DOHH2 (cell line): ENCODE data around the gene EPS15.

Experiments
- EZH2phosphoT487 ChIP-seq: fragments of 200-600 bp; sonication (generic); IDR thresholded peaks from 2 replicates; pipeline ENCODE4 v1.6.1; 2017; ENCODE audit warnings: borderline replicate concordance, mild to moderate bottlenecking, antibody characterized with exemption, low read length, moderate library complexity, mixed read lengths
- TF ChIP-seq, protein P1 (sequence below): fragments of 200-600 bp; sonication (generic); IDR thresholded peaks from one replicate; pipeline ENCODE4 v1.5.1; 2014; ENCODE audit warnings: antibody characterized with exemption, mild to moderate bottlenecking, low read depth, low read length; ENCODE audit not compliant: poor library complexity, severe bottlenecking

DNA sequence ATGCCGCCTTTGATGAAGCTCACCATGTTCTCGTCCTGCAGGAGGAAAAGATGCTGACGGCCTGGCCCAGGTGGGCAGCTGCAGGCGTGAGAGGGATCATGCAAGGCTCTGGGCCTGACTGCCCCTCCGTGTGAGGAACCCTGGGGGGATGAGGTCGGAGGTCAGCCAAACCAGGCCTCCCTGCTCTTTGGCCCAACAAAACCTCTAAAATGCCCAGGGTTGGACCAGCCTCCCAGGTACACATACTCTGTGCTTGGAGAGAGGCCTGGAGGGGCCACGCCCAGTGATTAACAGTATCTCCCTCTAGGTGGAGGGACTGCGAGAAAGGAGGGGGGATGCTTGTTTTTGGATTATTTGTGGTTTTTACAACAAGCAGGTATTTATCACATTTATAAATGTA is 209.8 kb downstream of the EPS15 start:
- TF ChIP-seq, protein P1, sequence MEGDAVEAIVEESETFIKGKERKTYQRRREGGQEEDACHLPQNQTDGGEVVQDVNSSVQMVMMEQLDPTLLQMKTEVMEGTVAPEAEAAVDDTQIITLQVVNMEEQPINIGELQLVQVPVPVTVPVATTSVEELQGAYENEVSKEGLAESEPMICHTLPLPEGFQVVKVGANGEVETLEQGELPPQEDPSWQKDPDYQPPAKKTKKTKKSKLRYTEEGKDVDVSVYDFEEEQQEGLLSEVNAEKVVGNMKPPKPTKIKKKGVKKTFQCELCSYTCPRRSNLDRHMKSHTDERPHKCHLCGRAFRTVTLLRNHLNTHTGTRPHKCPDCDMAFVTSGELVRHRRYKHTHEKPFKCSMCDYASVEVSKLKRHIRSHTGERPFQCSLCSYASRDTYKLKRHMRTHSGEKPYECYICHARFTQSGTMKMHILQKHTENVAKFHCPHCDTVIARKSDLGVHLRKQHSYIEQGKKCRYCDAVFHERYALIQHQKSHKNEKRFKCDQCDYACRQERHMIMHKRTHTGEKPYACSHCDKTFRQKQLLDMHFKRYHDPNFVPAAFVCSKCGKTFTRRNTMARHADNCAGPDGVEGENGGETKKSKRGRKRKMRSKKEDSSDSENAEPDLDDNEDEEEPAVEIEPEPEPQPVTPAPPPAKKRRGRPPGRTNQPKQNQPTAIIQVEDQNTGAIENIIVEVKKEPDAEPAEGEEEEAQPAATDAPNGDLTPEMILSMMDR, result no peak
- TF ChIP-seq EZH2phosphoT487, result no peak
